HepG2 (cell line): Measurements from ENCODE around the gene JAM2.

Experiments
- NBN ChIP-seq: fragments of 450-650 bp; conservative IDR thresholded peaks from 2 replicates; pipeline ENCODE4 v1.6.1; 2017
- NFYB ChIP-seq: sonication (generic); formaldehyde crosslinking; IDR thresholded peaks from 2 replicates; pipeline ENCODE4 v1.4.0; 2020; ENCODE audit warnings: missing genetic modification reagents
- POLR2A ChIP-seq, 2 experiments: IDR thresholded peaks; 2 replicates each; pipeline ENCODE4 v1.6.1; 2011; ENCODE audit warnings: low read depth in 2 of 2, low read length in 2 of 2, mild to moderate bottlenecking in 1 of 2, moderate library complexity in 1 of 2; ENCODE audit not compliant: insufficient read depth in 1 of 2
- TARDBP ChIP-seq: sonication (generic); formaldehyde crosslinking; IDR thresholded peaks from 2 replicates; pipeline ENCODE4 v1.8.0; 2022; ENCODE audit warnings: mild to moderate bottlenecking, missing genetic modification reagents
- ZBTB26 ChIP-seq: IDR thresholded peaks from 2 replicates; pipeline ENCODE4 v1.6.1; 2016; ENCODE audit warnings: missing compliant biosample characterization, missing genetic modification reagents, borderline replicate concordance
- ZBTB44 ChIP-seq: sonication (generic); formaldehyde crosslinking; IDR thresholded peaks from 2 replicates; pipeline ENCODE4 v1.4.0; 2020; ENCODE audit warnings: missing genetic modification reagents
- ZNF24 ChIP-seq: fragments of 450-650 bp; IDR thresholded peaks from 2 replicates; pipeline ENCODE4 v1.6.1; 2017; ENCODE audit warnings: antibody characterized with exemption, mild to moderate bottlenecking
- ZNF282 ChIP-seq: fragments of 450-650 bp; IDR thresholded peaks from 2 replicates; pipeline ENCODE4 v1.6.1; 2018; ENCODE audit not compliant: partially characterized antibody
- ZNF44 ChIP-seq: sonication (generic); formaldehyde crosslinking; IDR thresholded peaks from 2 replicates; pipeline ENCODE4 v1.5.1; 2020; ENCODE audit warnings: mild to moderate bottlenecking, missing genetic modification reagents
- ZNF530 ChIP-seq: sonication (generic); formaldehyde crosslinking; IDR thresholded peaks from 2 replicates; pipeline ENCODE4 v1.5.0; 2020; ENCODE audit warnings: low read depth, mild to moderate bottlenecking, missing genetic modification reagents
- TF ChIP-seq, protein P1 (sequence below): sonication (generic); formaldehyde crosslinking; IDR thresholded peaks from 2 replicates; pipeline ENCODE4 v1.5.0; 2020; ENCODE audit warnings: mild to moderate bottlenecking, missing genetic modification reagents, moderate library complexity

DNA sequence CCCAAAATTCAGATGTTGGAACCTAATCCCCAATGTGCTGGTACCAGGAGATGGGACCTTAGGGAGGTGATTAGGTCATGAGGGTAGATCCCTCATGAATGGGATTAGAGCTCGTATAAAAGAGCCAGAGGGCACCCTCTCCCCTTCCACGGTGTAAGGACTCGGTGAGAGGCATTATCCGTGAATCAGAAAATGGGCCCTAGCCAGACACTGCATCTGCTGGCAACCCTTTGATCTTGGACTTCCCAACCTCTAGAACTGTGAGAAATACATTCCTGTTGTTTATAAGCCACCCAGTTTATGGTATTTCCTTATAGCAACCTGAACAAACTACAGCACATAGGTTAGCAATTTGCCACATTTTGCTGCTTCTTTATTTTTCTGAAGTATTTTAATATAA, 14.5 kb upstream of the JAM2 start:
- TF ChIP-seq NBN (no peak), ZNF282 (no peak), ZNF530 (CRISPR knock-in tag) (no peak), TARDBP (no peak), ZBTB44 (CRISPR knock-in tag) (no peak), POLR2A (IDR thresholded peaks at IDR 0.05; ENCODE audit: insufficient read depth in 1 of 2, low read depth in 2 of 2, low read length in 2 of 2) (no peak), ZNF24 (no peak), NFYB (CRISPR knock-in tag) (no peak), ZNF44 (CRISPR knock-in tag) (no peak), ZBTB26 (CRISPR knock-in tag) (no peak)
- TF ChIP-seq, protein P1, sequence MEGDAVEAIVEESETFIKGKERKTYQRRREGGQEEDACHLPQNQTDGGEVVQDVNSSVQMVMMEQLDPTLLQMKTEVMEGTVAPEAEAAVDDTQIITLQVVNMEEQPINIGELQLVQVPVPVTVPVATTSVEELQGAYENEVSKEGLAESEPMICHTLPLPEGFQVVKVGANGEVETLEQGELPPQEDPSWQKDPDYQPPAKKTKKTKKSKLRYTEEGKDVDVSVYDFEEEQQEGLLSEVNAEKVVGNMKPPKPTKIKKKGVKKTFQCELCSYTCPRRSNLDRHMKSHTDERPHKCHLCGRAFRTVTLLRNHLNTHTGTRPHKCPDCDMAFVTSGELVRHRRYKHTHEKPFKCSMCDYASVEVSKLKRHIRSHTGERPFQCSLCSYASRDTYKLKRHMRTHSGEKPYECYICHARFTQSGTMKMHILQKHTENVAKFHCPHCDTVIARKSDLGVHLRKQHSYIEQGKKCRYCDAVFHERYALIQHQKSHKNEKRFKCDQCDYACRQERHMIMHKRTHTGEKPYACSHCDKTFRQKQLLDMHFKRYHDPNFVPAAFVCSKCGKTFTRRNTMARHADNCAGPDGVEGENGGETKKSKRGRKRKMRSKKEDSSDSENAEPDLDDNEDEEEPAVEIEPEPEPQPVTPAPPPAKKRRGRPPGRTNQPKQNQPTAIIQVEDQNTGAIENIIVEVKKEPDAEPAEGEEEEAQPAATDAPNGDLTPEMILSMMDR (CRISPR knock-in tag), result no peak
